GM21825 (cell line): ENCODE results near the gene LAMP1.
"Not testable (repeated sequence)": the region's sequence is repeated elsewhere in the genome, so short reads cannot be mapped to it uniquely, and the experiment has no call there.

ENCODE experiments used
- ATAC-seq: cut with Tn5 transposase; IDR thresholded peaks from one replicate; pipeline ENCODE4 v1.9.1; 2021; ENCODE audit warnings: mild to moderate bottlenecking, moderate library complexity; ENCODE audit not compliant: unreplicated experiment

The LAMP1 gene

GRCh38 chr13:113295776-113296175 lies 1.3 kb upstream of the LAMP1 start:
- ATAC-seq: no peak

- peak; percentile 34 for ATAC-seq
Observed at GRCh38 chr13:113297370-113298042, 467 bp downstream of the LAMP1 start.

- ATAC-seq: no peak
Observed at GRCh38 chr13:113298043-113298945, 1.3 kb downstream of the LAMP1 start.

GRCh38 chr13:113299951-113300350 lies 2.9 kb downstream of the LAMP1 start:
- ATAC-seq: no peak

- no peak for ATAC-seq
Observed at GRCh38 chr13:113302986-113303385, 5.9 kb downstream of the LAMP1 start.

- ATAC-seq: no peak
Observed at GRCh38 chr13:113304121-113304520, 7.1 kb downstream of the LAMP1 start.

GRCh38 chr13:113305208-113305607 lies 8.2 kb downstream of the LAMP1 start:
- no peak for ATAC-seq

- ATAC-seq: no peak
Observed at GRCh38 chr13:113307491-113307890, 10.5 kb downstream of the LAMP1 start.

GRCh38 chr13:113309473-113309872 lies 12.4 kb downstream of the LAMP1 start:
- no peak for ATAC-seq

- not testable (repeated sequence) for ATAC-seq
Observed at GRCh38 chr13:113314112-113314511, 17.1 kb downstream of the LAMP1 start.

- ATAC-seq: not testable (repeated sequence)
Observed at GRCh38 chr13:113314895-113315470, 17.9 kb downstream of the LAMP1 start.

- ATAC-seq: no peak
Observed at GRCh38 chr13:113315992-113316391, 19.0 kb downstream of the LAMP1 start.

- no peak for ATAC-seq
Observed at GRCh38 chr13:113317031-113317430, 20.0 kb downstream of the LAMP1 start.

GRCh38 chr13:113318956-113319355 lies 21.9 kb downstream of the LAMP1 start:
- ATAC-seq: no peak

GRCh38 chr13:113319371-113319770 lies 22.3 kb downstream of the LAMP1 start:
- ATAC-seq: no peak

- ATAC-seq: no peak
Observed at GRCh38 chr13:113320226-113320875, 23.3 kb downstream of the LAMP1 start.

- ATAC-seq: no peak
Observed at GRCh38 chr13:113321546-113321945, 24.5 kb downstream of the LAMP1 start.

GRCh38 chr13:113322043-113322461 lies 25.0 kb downstream of the LAMP1 start:
- ATAC-seq: no peak

GRCh38 chr13:113322890-113323651 lies 26.0 kb downstream of the LAMP1 start:
- ATAC-seq: no peak

- ATAC-seq: no peak
Observed at GRCh38 chr13:113323869-113324268, 26.8 kb downstream of the LAMP1 start.
